SHP77 (cell line): ENCODE data around the gene OR2AP1.
"Not testable (repeated sequence)": the region's sequence is repeated elsewhere in the genome, so short reads cannot be mapped to it uniquely, and the experiment has no call there.

ENCODE experiments used
- DNase-seq, 2 experiments: peaks; one replicate each; lab custom pipeline; 2025; lab: John Stamatoyannopoulos, UW

Gene OR2AP1

GRCh38 chr12:55572168-55572567 lies at the start of gene OR2AP1:
OR2AP1 (plus strand) TSS chr12:55572468; CDS start chr12:55574415, 1,947 bp downstream.
- no peak for DNase-seq

GRCh38 chr12:55548235-55548634 lies 24.0 kb upstream of the OR2AP1 start:
- DNase-seq: not testable (repeated sequence)

GRCh38 chr12:55548756-55549155 lies 23.5 kb upstream of the OR2AP1 start:
- DNase-seq: no peak

GRCh38 chr12:55549302-55549701 lies 23.0 kb upstream of the OR2AP1 start, which contains the start of gene OR6C4:
OR6C4 (plus strand) TSS chr12:55549602; CDS start chr12:55551227, 1,625 bp downstream.
- no peak for DNase-seq

GRCh38 chr12:55554296-55554695 lies 18.0 kb upstream of the OR2AP1 start:
- DNase-seq: no peak

GRCh38 chr12:55570060-55570459 lies 2.2 kb upstream of the OR2AP1 start:
- DNase-seq: not testable (repeated sequence)

- not testable (repeated sequence) for DNase-seq
Measured at GRCh38 chr12:55570689-55571088, 1.6 kb upstream of the OR2AP1 start.

- no peak for DNase-seq
Measured at GRCh38 chr12:55582066-55582465, 9.8 kb downstream of the OR2AP1 start.

GRCh38 chr12:55585817-55586216 lies 13.5 kb downstream of the OR2AP1 start:
- no peak for DNase-seq

- DNase-seq: not testable (repeated sequence)
Measured at GRCh38 chr12:55590152-55590551, 17.9 kb downstream of the OR2AP1 start.

GRCh38 chr12:55607821-55608594 lies 35.7 kb downstream of the OR2AP1 start:
- no peak for DNase-seq

GRCh38 chr12:55610598-55610997 lies 38.3 kb downstream of the OR2AP1 start:
- no peak for DNase-seq

- DNase-seq: no peak
Measured at GRCh38 chr12:55612646-55613045, 40.4 kb downstream of the OR2AP1 start.

GRCh38 chr12:55614764-55615163 lies 42.5 kb downstream of the OR2AP1 start:
- no peak for DNase-seq

- DNase-seq: peak; percentile 58 to 72
Measured at GRCh38 chr12:55619354-55620138, 47.3 kb downstream of the OR2AP1 start.

- no peak for DNase-seq
Measured at GRCh38 chr12:55624056-55624455, 51.8 kb downstream of the OR2AP1 start.
